ENCODE data around the gene FAM240A.

GRCh38 chr3:46664188-46664970, 52.1 kb downstream of the FAM240A start:
- TF ChIP-seq POLR2A (IDR thresholded peaks at IDR 0.05): no peak
- TF ChIP-seq CTCF (IDR thresholded peaks at IDR 0.05): no peak
- no peak for TF ChIP-seq POLR2AphosphoS5 (IDR thresholded peaks at IDR 0.05; ENCODE audit: insufficient read depth in 1 of 2, low read depth in 1 of 2)
